Brain microvascular endothelial cell (primary cell): ENCODE data around the gene FXYD6.

ENCODE experiments used
- DNase-seq: peaks from one replicate; pipeline ENCODE4 v3.0.0-alpha.2; 2020
- H3K27ac ChIP-seq: fragments of 250-450 bp; sonication (Bioruptor Pico); 2 replicates; pipeline ENCODE4 v1.5.1; 2020; ENCODE audit warnings: mild to moderate bottlenecking, moderate library complexity
- H3K27me3 ChIP-seq: fragments of 250-450 bp; sonication (Bioruptor Pico); replicated peaks from 2 replicates; pipeline ENCODE4 v1.5.1; 2020; ENCODE audit warnings: mild to moderate bottlenecking
- H3K36me3 ChIP-seq: fragments of 250-450 bp; sonication (Bioruptor Pico); replicated peaks from 2 replicates; pipeline ENCODE4 v1.5.1; 2020; ENCODE audit warnings: mild to moderate bottlenecking
- H3K4me3 ChIP-seq: 2 replicates; pipeline ENCODE4 v1.5.1; 2011; ENCODE audit warnings: low read depth, mild to moderate bottlenecking, control low read depth, low read length, moderate library complexity
- in situ Hi-C: cut with HindIII; loops from 2 replicates; pipeline ENCODE4 v1.10.0; 2017; ENCODE audit warnings: low sequenced_read_pairs, low pct_ligation_motif_present
- TF ChIP-seq, protein P1 (sequence below): IDR thresholded peaks from 2 replicates; pipeline ENCODE4 v1.5.1; 2011; ENCODE audit warnings: low read depth, mild to moderate bottlenecking, moderate library complexity, low read length, control low read depth, inconsistent platforms; ENCODE audit errors: missing control alignments

Gene FXYD6

DNA sequence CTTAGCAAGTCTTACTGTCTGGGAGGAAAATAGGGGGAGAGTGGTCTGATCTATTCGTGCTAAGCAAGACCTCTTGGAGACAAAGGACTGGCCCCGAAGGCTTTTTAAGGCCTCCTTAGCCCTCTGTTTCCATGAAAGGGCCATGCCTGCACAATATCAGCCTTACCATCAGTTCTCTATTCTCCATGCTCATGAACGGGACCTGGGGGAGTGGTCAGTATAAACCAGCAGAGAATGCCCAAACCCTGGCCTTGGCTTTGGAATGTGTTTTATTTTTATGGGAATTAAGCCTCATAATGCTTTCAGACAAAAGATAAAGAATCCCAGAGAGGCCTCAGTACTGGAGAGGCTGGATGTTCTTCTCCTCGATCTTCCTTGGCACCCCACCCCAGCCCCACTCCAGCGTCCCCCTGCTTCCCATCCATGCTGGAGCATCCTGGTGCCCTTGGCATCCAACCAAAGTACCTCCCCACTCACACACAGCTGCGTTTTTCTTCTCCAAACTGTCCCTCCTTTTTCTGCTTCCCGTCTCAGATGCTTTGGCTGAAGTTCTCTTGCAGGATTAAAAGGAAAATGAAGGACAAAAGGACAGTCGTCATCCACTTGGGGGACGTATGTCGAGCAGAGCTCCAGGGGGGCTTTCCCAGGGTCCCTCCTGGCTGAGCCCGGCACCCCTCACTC lies 18.6 kb downstream of the FXYD6 start:
- Histone ChIP-seq H3K27me3 (no peaks in the 10 kb centered on the region), H3K36me3 (no peaks in the 10 kb centered on the region), H3K27ac (no peak overlapping the region), H3K4me3 (no peak overlapping the region)
- TF ChIP-seq, protein P1, sequence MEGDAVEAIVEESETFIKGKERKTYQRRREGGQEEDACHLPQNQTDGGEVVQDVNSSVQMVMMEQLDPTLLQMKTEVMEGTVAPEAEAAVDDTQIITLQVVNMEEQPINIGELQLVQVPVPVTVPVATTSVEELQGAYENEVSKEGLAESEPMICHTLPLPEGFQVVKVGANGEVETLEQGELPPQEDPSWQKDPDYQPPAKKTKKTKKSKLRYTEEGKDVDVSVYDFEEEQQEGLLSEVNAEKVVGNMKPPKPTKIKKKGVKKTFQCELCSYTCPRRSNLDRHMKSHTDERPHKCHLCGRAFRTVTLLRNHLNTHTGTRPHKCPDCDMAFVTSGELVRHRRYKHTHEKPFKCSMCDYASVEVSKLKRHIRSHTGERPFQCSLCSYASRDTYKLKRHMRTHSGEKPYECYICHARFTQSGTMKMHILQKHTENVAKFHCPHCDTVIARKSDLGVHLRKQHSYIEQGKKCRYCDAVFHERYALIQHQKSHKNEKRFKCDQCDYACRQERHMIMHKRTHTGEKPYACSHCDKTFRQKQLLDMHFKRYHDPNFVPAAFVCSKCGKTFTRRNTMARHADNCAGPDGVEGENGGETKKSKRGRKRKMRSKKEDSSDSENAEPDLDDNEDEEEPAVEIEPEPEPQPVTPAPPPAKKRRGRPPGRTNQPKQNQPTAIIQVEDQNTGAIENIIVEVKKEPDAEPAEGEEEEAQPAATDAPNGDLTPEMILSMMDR, result no peak
- no peak for DNase-seq
- in situ Hi-C loops, result no loop called here

DNA sequence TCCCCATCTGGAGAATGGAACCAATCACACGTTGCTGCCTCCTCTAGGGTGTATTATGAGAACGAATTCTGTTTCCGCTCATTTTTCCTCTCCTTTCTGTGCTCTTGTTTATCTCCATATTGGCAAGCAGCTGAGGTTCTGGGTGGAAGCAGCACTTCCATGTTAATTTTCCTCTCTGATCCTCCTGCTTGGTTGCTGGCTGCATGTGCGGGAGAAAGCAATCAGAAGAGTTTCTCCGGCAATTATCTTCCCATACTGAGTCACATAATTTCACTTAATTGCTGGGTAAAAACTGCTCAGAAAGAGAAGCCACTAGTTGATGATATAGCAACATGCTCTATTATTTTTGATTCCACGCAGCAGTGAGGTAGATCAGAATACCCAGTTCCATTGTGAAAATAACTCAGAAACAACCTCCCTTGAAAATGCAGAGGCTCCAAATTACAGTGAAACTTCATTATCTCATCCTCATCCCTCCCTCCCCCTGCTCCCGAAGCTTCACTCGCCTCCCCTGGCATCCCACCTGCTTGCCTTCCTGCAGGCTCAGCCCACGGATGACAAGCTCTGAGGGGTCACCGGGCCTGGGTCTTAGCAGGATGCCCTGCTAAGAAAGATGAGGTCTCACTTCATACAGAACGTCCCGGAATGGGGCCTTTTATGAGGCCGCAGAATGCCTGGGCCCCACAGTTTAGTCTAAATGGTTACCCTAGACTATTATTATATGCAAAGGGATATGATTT lies 20.4 kb downstream of the FXYD6 start:
- Histone ChIP-seq H3K27me3 (no peaks in the 10 kb centered on the region), H3K4me3 (no peak overlapping the region), H3K36me3 (no peaks in the 10 kb centered on the region), H3K27ac (no peak overlapping the region)
- in situ Hi-C loops, result no loop called here
- DNase-seq, result no peak
- TF ChIP-seq, protein P1, result no peak

DNA sequence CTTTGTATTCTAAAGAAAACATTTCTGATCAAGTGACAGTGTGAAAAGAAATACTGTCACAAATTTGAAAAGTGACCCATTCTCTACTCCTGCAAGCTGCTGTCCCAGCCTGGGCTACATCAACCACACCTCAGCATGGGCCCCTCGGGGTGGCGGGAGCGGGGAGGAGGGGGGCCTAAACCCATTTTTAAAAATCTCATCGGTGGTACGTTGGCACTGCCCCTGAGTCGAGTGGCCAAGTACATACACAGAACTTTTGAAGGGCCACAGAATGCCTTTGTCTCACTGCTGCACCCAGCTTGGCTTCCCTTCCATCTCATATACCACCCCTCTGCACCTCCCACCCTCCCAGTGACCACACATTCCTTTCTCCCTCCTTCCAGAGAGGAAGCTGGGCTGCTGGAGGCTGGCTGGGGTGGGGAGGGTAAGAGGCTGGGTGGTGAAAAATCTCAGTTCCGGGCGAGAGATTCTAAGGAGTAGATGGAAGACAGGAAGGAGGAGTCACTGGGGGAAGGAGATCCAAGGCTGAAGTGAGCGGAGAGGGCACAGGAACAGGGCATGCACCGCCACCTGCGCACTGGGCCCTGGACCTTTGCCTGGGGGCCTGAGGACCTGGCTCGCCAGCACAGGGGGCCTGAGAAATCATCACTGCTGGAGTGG lies 21.1 kb downstream of the FXYD6 start:
- TF ChIP-seq, protein P1, result no peak
- no peaks in the 10 kb centered on the region for H3K27me3 ChIP-seq
- H3K4me3 ChIP-seq, result no peak overlapping the region
- in situ Hi-C loops, result no loop called here
- no peaks in the 10 kb centered on the region for H3K36me3 ChIP-seq
- no peak overlapping the region for H3K27ac ChIP-seq
- DNase-seq, result no peak

DNA sequence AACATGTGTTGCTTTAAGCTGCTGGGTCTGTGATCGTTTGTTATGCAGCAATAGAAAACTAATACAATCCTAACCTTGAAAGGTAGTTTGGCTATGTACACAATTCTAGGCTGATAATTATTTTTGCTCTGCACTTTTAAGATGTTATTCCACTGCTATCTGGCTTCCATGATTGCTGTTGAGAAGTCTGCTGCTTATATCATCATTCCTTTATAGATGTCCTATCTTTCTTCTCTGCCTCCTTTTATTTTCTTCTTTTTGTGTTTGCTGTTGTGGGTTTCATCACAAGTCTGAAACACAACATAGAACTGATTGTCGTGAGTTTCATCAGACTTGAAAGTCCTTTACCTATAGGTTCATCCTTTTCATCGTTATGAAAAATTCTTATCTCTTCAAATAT lies 24.1 kb downstream of the FXYD6 start:
- in situ Hi-C loops, result no loop called here
- Histone ChIP-seq H3K36me3 (no peaks in the 10 kb centered on the region), H3K4me3 (no peak overlapping the region), H3K27ac (no peak overlapping the region), H3K27me3 (no peaks in the 10 kb centered on the region)
- DNase-seq, result no peak
- TF ChIP-seq, protein P1, result no peak

DNA sequence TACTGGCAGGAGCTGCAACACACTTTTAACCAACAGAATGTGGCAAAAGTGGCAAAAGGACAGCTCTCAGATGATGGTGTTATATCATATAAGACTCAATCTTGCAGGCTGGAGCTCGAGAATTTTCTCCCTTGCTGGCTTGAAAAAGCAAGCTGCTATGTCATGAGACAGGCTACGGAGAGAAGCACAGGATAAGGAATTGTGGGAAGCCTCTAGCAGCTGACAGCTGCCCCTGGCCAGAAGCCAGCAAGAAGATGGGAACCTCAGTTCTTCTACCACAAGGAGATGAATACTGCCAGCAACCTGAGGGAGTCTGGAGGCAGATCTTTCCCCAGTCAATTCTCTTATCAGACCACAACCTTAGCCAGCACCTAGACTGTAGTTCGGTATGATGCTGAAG lies 24.6 kb downstream of the FXYD6 start:
- TF ChIP-seq, protein P1, result no peak
- no peaks in the 10 kb centered on the region for H3K36me3 ChIP-seq
- DNase-seq, result no peak
- H3K27me3 ChIP-seq, result no peaks in the 10 kb centered on the region
- in situ Hi-C loops, result no loop called here
- H3K4me3 ChIP-seq, result no peak overlapping the region
- H3K27ac ChIP-seq, result no peak overlapping the region
